DOHH2 (cell line): ENCODE data around the gene AGTPBP1.

Experiments used
- EZH2phosphoT487 ChIP-seq: fragments of 200-600 bp; sonication (generic); IDR thresholded peaks from 2 replicates; pipeline ENCODE4 v1.6.1; 2017; ENCODE audit warnings: borderline replicate concordance, mild to moderate bottlenecking, antibody characterized with exemption, low read length, moderate library complexity, mixed read lengths
- TF ChIP-seq, protein P1 (sequence below): fragments of 200-600 bp; sonication (generic); IDR thresholded peaks from one replicate; pipeline ENCODE4 v1.5.1; 2014; ENCODE audit warnings: antibody characterized with exemption, mild to moderate bottlenecking, low read depth, low read length; ENCODE audit not compliant: poor library complexity, severe bottlenecking

GRCh38 chr9:85703398-85703797 is 38.4 kb downstream of the AGTPBP1 start:
- TF ChIP-seq, protein P1, sequence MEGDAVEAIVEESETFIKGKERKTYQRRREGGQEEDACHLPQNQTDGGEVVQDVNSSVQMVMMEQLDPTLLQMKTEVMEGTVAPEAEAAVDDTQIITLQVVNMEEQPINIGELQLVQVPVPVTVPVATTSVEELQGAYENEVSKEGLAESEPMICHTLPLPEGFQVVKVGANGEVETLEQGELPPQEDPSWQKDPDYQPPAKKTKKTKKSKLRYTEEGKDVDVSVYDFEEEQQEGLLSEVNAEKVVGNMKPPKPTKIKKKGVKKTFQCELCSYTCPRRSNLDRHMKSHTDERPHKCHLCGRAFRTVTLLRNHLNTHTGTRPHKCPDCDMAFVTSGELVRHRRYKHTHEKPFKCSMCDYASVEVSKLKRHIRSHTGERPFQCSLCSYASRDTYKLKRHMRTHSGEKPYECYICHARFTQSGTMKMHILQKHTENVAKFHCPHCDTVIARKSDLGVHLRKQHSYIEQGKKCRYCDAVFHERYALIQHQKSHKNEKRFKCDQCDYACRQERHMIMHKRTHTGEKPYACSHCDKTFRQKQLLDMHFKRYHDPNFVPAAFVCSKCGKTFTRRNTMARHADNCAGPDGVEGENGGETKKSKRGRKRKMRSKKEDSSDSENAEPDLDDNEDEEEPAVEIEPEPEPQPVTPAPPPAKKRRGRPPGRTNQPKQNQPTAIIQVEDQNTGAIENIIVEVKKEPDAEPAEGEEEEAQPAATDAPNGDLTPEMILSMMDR: no peak
- no peak for TF ChIP-seq EZH2phosphoT487
